ENCODE results near the gene WNT10A.
"Not testable (repeated sequence)": the region's sequence is repeated elsewhere in the genome, so short reads cannot be mapped to it uniquely, and the experiment has no call there.

WNT10A gene

GRCh38 chr2:218910741-218911140 lies 30.1 kb downstream of the WNT10A start:
- ChIA-PET POLR2A (no interaction called here), CTCF (interaction anchor here (1.2 to 2.2 kb wide), 2 partner anchors 13 to 57 kb away, joined by 3 to 11 read pairs; no protein-coding TSS in a partner anchor)
- TF ChIP-seq HDGF (IDR thresholded peaks at IDR 0.05; ENCODE audit: borderline replicate concordance) = no peak
- TF ChIP-seq CTBP1 (IDR thresholded peaks at IDR 0.05; ENCODE audit: borderline replicate concordance) = no peak
- TF ChIP-seq FOXA1 (IDR thresholded peaks at IDR 0.05) = no peak
- no peak for TF ChIP-seq ARNT (IDR thresholded peaks at IDR 0.05)
- no peak for DNase-seq (ENCODE audit: extremely low spot score)

GRCh38 chr2:218920504-218920903 lies 39.9 kb downstream of the WNT10A start:
- no peak for TF ChIP-seq FOXM1 (IDR thresholded peaks at IDR 0.05; ENCODE audit: borderline replicate concordance)
- TF ChIP-seq FOXK2 (IDR thresholded peaks at IDR 0.05) = no peak
- no peak for TF ChIP-seq ARNT (IDR thresholded peaks at IDR 0.05)
- no peak for TF ChIP-seq L3MBTL2 (conservative IDR thresholded peaks at IDR 0.05)
- TF ChIP-seq TARDBP (IDR thresholded peaks at IDR 0.05) = no peak
- no peak for TF ChIP-seq NFRKB (IDR thresholded peaks at IDR 0.05)
- TF ChIP-seq, protein P1, sequence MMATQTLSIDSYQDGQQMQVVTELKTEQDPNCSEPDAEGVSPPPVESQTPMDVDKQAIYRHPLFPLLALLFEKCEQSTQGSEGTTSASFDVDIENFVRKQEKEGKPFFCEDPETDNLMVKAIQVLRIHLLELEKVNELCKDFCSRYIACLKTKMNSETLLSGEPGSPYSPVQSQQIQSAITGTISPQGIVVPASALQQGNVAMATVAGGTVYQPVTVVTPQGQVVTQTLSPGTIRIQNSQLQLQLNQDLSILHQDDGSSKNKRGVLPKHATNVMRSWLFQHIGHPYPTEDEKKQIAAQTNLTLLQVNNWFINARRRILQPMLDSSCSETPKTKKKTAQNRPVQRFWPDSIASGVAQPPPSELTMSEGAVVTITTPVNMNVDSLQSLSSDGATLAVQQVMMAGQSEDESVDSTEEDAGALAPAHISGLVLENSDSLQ (IDR thresholded peaks at IDR 0.05) = no peak
- no peak for TF ChIP-seq BHLHE40 (IDR thresholded peaks at IDR 0.05; ENCODE audit: borderline replicate concordance)
- no peak for TF ChIP-seq FOXA1 (IDR thresholded peaks at IDR 0.05)
- TF ChIP-seq ELF4 (IDR thresholded peaks at IDR 0.05) = no peak
- no peak for TF ChIP-seq HDGF (IDR thresholded peaks at IDR 0.05; ENCODE audit: borderline replicate concordance)
- TF ChIP-seq ZNF384 (IDR thresholded peaks at IDR 0.05) = no peak
- TF ChIP-seq LEF1 (IDR thresholded peaks at IDR 0.05; ENCODE audit: borderline replicate concordance) = no peak
- POLR2A ChIA-PET = no interaction called here
- CTCF ChIA-PET = no interaction called here
- no peak for DNase-seq (ENCODE audit: extremely low spot score)

DNA sequence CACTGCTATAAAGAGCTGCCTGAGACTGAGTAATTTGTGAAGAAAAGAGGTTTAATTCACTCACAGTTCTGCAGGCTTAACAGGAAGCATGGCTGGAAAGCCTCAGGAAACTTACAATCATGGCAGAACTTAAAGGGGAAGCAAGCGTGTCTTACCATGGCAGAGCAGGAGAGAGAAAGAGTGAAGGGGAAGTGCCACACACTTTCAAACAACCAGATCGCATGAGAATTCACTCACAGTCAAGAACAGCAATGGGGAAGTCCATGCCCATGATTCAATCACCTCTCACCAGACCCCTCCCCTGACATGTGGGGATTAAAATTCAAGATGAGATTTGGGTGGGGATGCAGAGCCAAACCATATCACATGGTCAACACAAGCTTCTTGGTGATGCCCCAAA lies 44.1 kb downstream of the WNT10A start:
- TF ChIP-seq FOXM1 (IDR thresholded peaks at IDR 0.05; ENCODE audit: borderline replicate concordance) (no peak), LEF1 (IDR thresholded peaks at IDR 0.05; ENCODE audit: borderline replicate concordance) (no peak), ARNT (IDR thresholded peaks at IDR 0.05) (no peak), FOXK2 (IDR thresholded peaks at IDR 0.05) (no peak), NFRKB (IDR thresholded peaks at IDR 0.05) (no peak), ELF4 (IDR thresholded peaks at IDR 0.05) (no peak), FOXA1 (IDR thresholded peaks at IDR 0.05) (no peak), CTBP1 (IDR thresholded peaks at IDR 0.05; ENCODE audit: borderline replicate concordance) (no peak), TARDBP (IDR thresholded peaks at IDR 0.05) (no peak), HDGF (IDR thresholded peaks at IDR 0.05; ENCODE audit: borderline replicate concordance) (no peak), ZNF384 (IDR thresholded peaks at IDR 0.05) (no peak), L3MBTL2 (conservative IDR thresholded peaks at IDR 0.05) (no peak), SUZ12 (IDR thresholded peaks at IDR 0.05) (no peak), SP1 (IDR thresholded peaks at IDR 0.05) (no peak), BHLHE40 (IDR thresholded peaks at IDR 0.05; ENCODE audit: borderline replicate concordance) (no peak)
- TF ChIP-seq, protein P1 (IDR thresholded peaks at IDR 0.05) = no peak
- DNase-seq (ENCODE audit: extremely low spot score) = no peak
- ChIA-PET CTCF (no interaction called here), POLR2A (no interaction called here)

DNA sequence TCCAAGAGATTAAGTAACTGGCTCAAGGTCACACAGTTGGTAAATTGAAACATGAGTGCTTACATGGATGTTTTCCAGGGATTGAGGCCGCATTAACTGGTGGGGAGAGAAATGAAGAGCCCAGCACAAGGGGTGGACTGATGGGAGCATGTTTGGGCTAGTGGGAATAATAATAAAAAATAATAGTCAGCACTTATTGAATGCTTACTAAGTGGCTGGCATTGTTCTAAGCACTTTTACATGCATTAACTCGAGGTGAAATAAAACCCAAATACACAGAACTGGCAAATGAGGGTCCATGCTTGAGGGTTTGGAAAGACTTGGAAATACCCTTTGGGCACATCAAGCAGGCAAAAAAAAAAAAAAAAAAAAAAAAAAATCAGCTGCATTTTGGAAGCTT lies 44.8 kb downstream of the WNT10A start:
- CTCF ChIA-PET = no interaction called here
- DNase-seq (ENCODE audit: extremely low spot score) = no peak

DNA sequence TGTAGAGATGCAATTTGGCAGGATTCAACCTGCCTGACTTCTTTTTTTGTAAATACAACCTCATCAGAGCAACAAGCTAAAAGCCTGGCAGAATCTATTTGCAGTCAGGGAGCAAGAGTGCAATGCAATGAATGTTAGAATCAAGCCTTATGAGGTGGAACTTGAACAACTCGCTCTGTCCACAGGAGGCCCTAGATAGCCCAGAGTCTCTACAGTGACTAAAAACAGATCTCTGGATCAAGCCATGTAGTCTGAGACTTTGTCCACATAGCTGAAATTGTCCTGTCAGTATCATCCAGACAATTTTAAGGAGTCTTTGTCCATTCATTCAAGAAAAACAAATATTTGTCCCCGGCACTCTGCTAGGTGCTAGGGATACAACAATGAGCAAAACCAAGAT lies 46.8 kb downstream of the WNT10A start:
- no peak for DNase-seq (ENCODE audit: extremely low spot score)
- no peak for TF ChIP-seq SUZ12 (IDR thresholded peaks at IDR 0.05)
- CTCF ChIA-PET = interaction anchor here (0.7 kb wide), 1 partner anchor 30 kb away, joined by 6 read pairs; no protein-coding TSS in a partner anchor
- POLR2A ChIA-PET = interaction anchor here (1.5 kb wide), 1 partner anchor 18 kb away, joined by 5 read pairs; no protein-coding TSS in a partner anchor

More for the DNA sequence above, 44.8 kb downstream of the WNT10A start:
- POLR2A ChIA-PET = no interaction called here
- no peak for TF ChIP-seq FOXA1 (IDR thresholded peaks at IDR 0.05)
- no peak for TF ChIP-seq SUZ12 (IDR thresholded peaks at IDR 0.05)
- no peak for TF ChIP-seq SP1 (IDR thresholded peaks at IDR 0.05)
- no peak for TF ChIP-seq FOXK2 (IDR thresholded peaks at IDR 0.05)
- TF ChIP-seq NFRKB (IDR thresholded peaks at IDR 0.05) = no peak
- TF ChIP-seq CTBP1 (IDR thresholded peaks at IDR 0.05; ENCODE audit: borderline replicate concordance) = no peak
- TF ChIP-seq, protein P1 (IDR thresholded peaks at IDR 0.05) = no peak
- no peak for TF ChIP-seq ARNT (IDR thresholded peaks at IDR 0.05)
- no peak for TF ChIP-seq TARDBP (IDR thresholded peaks at IDR 0.05)
- TF ChIP-seq FOXM1 (IDR thresholded peaks at IDR 0.05; ENCODE audit: borderline replicate concordance) = no peak
- TF ChIP-seq L3MBTL2 (conservative IDR thresholded peaks at IDR 0.05) = no peak

GRCh38 chr2:218927876-218928275 lies 47.2 kb downstream of the WNT10A start:
- TF ChIP-seq SUZ12 (IDR thresholded peaks at IDR 0.05) (no peak), NFRKB (IDR thresholded peaks at IDR 0.05) (no peak), LEF1 (IDR thresholded peaks at IDR 0.05; ENCODE audit: borderline replicate concordance) (no peak), FOXM1 (IDR thresholded peaks at IDR 0.05; ENCODE audit: borderline replicate concordance) (no peak)
- no peak for DNase-seq (ENCODE audit: extremely low spot score)
- POLR2A ChIA-PET = interaction anchor here (1.0 kb wide), 1 partner anchor 19 kb away, joined by 3 read pairs; no protein-coding TSS in a partner anchor
- CTCF ChIA-PET = interaction anchor here (0.7 kb wide), 1 partner anchor 30 kb away, joined by 6 read pairs; no protein-coding TSS in a partner anchor

DNA sequence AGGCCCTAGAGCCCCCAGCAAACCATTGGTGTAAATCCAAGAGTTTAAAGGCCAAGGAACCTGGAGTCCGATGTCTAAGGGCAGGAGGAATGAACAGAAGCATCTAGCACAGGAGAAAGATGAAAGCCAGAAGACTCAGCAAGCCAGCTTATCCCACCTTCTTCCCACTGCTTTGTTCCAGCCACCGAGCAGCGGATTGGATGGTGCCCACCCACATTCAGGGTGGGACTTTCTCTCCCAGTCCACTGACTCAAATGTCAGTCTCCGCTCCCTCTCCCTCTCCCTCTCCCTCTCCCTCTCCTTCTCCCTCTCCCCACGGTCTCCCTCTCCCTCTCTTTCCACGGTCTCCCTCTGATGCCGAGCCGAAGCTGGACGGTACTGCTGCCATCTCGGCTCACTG lies 49.8 kb downstream of the WNT10A start:
- CTCF ChIA-PET; DNase-seq (ENCODE audit: extremely low spot score); POLR2A ChIA-PET: not testable (repeated sequence)

- CTCF ChIA-PET; POLR2A ChIA-PET; DNase-seq (ENCODE audit: extremely low spot score): not testable (repeated sequence)
Measured at GRCh38 chr2:218931751-218932150, 51.1 kb downstream of the WNT10A start.

Measured in HEK293T (cell line).